C4-2B (cell line): ENCODE measurements around the gene PDLIM5.

ENCODE experiments used
- H3K27ac ChIP-seq: fragments of 450-650 bp; 2 replicates; pipeline ENCODE4 v1.5.1; 2017
- CTCF ChIP-seq: fragments of 450-650 bp; conservative IDR thresholded peaks from 2 replicates; pipeline ENCODE4 v1.5.1; 2017; ENCODE audit warnings: mild to moderate bottlenecking
- ZFX ChIP-seq: fragments of 450-650 bp; IDR thresholded peaks from 2 replicates; pipeline ENCODE4 v1.6.1; 2017

Gene PDLIM5

GRCh38 chr4:94452476-94453371 is 982 bp downstream of the PDLIM5 start:
- H3K27ac ChIP-seq: peak overlapping the region; percentile 86

GRCh38 chr4:94453391-94453963 is 1.7 kb downstream of the PDLIM5 start:
- TF ChIP-seq ZFX (no peak), CTCF (no peak)
- peak overlapping the region; percentile 86; the same call in 1 of the 2 replicates for H3K27ac ChIP-seq

More at GRCh38 chr4:94452476-94453371, 982 bp downstream of the PDLIM5 start:
- 0 out of 2 replicates have a peak, but pooled peaks have one; percentile 7 for TF ChIP-seq CTCF
- TF ChIP-seq ZFX: no peak

- TF ChIP-seq CTCF: no peak
- no peak for TF ChIP-seq ZFX
- H3K27ac ChIP-seq: no peak overlapping the region
Measured at GRCh38 chr4:94454405-94454804, 2.7 kb downstream of the PDLIM5 start.

GRCh38 chr4:94455081-94455480 is 3.3 kb downstream of the PDLIM5 start:
- TF ChIP-seq CTCF (no peak), ZFX (no peak)
- no peak overlapping the region for H3K27ac ChIP-seq

GRCh38 chr4:94457692-94458106 is 6.0 kb downstream of the PDLIM5 start:
- H3K27ac ChIP-seq: peak overlapping the region; percentile 41; the same call in 1 of the 2 replicates
- TF ChIP-seq CTCF (no peak), ZFX (no peak)

GRCh38 chr4:94458682-94459081 is 6.9 kb downstream of the PDLIM5 start:
- H3K27ac ChIP-seq: no peak overlapping the region
- no peak for TF ChIP-seq ZFX
- no peak for TF ChIP-seq CTCF

GRCh38 chr4:94459462-94460161 is 7.9 kb downstream of the PDLIM5 start:
- no peak overlapping the region for H3K27ac ChIP-seq

More at GRCh38 chr4:94459462-94460161, 7.9 kb downstream of the PDLIM5 start:
- TF ChIP-seq CTCF: no peak
- no peak for TF ChIP-seq ZFX
